ENCODE measurements around the gene PKD2.

- TF ChIP-seq FOXA1 (IDR thresholded peaks at IDR 0.05) (no peak), CTBP1 (IDR thresholded peaks at IDR 0.05; ENCODE audit: borderline replicate concordance) (no peak), SUZ12 (IDR thresholded peaks at IDR 0.05) (no peak), PKNOX1 (IDR thresholded peaks at IDR 0.05) (no peak), SP1 (IDR thresholded peaks at IDR 0.05) (no peak), LEF1 (IDR thresholded peaks at IDR 0.05; ENCODE audit: borderline replicate concordance) (no peak), BHLHE40 (IDR thresholded peaks at IDR 0.05; ENCODE audit: borderline replicate concordance) (no peak), ZNF384 (IDR thresholded peaks at IDR 0.05) (no peak), NFRKB (IDR thresholded peaks at IDR 0.05) (no peak)
These were observed 41.3 kb upstream of the PKD2 start for GRCh38 chr4:87966095-87966496.
